DMS 273 treated with DMSO at 0.1 percent for 48 hours (cell line): Measurements from ENCODE around the gene DPF3.

Experiments
- DNase-seq: peaks from one replicate; lab custom pipeline; 2025; lab: John Stamatoyannopoulos, UW

DPF3 gene

DNA sequence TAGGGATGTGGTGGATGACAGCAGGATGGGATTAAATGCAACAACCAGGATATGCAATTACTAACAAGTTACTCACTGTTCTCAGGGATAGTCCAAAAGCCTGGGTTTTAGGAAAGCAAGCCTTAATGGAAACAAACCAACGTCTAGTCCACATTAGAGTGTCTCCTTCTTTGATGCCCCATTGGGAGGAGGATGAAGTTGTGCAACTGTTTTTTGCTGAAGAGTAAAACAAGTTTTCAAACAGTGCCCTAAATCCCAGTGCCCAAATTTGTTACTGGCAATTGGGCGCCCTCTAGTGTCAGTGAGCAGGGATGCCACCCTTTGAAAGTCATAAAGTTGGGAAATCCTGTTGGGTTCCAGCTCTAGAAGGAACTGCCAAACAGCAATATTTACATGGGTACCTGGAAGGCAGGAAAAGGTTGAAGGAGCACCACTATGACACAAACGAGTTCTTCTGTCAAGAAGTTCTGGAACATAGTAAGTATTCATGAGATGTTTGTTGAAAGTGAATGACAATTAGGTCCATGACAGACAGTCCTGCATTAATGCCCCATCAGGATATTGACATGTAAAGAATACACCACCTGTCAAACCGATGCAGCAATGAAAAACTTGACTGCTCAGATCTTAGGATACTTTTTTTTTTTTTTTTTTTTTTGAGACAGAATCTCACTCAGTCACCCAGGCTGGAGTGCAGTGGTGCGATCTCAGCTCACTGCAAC is 11.1 kb upstream of the DPF3 start:
- peak; percentile 30 for DNase-seq

DNA sequence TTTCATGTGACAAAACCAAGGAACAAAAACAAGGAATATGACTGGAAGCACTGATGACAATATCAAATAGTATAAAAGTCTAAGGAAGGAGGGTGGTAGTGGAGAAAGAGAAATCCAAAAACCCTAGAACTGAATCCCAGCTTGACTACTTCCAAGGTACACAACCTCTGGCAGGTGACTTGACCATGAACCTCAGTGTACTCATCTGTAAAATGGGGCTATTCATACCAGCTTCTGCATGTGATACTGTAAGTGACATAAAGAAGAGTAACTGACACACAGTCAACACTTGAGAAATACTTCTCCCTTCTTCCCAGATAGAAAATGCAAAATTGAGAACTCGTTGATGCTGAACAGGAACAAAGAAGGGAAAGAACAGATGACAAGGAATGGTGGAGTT is 10.3 kb upstream of the DPF3 start:
- no peak for DNase-seq

- no peak for DNase-seq
These were observed 9.8 kb upstream of the DPF3 start for GRCh38 chr14:72903716-72904115.

DNA sequence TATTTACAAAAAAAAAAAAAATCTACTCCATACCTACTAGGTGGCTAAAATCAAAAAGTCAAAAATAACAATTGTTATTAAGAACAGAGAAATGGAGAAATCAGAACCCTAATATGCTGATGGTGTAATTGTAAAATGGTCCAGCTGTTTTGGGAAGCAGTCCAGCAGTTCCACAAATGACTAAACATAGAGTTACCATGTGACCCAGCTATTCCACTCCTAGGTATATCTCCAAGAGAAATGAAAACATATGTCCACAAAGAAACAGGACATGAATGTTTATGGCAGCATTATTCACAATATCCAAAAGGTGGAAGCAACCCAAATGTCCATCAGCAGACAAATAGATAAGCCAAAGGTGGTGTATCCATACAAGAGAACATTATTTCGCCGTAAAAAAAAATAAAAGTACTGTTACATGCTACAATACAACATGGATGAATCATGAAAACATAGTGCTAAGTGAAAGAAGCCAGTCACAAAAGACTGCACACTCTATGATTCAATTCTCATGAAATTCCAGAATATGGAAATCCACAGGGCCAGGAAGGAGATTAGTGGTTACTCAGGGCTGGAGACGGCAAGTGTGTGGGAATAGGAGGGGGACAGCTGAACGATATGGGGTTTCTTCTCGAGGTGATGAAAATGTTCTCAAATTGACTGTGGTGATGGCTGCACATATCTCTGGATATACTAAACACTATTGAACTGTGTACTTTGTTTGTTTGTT is 9.1 kb upstream of the DPF3 start:
- no peak for DNase-seq

DNA sequence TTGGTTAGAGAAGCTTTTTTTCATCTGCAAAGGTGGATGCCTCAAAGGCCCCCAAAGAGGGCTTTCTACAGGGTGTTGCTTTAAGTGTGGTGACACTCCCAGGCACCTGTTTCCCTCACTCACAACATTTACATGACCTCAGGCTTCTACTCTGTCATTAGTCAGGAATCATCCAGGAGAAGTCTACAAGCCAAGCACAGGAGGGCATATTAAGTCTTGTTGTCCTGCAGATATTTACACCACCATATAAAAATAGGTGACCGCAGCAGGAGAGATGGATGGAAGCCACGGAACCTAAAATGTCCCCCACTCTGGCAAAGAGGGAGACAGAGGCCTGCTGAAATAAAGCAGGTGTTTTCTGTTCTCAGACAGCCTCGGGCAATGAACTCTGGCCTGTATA is 7.5 kb upstream of the DPF3 start:
- no peak for DNase-seq

DNA sequence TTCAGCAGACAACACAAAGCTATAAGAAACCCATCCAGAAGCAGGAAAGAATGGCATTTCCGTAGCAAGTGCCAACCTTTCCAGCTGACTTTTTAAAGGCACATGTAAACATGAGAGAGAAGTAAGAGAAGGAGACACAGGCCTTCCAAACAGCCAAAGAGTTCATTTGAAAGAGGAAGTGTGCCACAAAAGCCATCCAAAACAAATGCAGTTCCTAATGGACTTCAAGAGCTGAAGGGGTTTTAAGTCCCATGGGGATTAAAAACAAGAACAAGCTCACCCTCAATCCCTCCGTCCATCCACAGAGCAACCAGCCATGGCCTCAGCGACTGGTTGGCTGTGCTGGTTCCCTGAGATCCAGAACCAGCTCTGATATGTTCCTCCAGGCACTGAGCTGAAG is 4.5 kb upstream of the DPF3 start:
- DNase-seq: no peak

DNA sequence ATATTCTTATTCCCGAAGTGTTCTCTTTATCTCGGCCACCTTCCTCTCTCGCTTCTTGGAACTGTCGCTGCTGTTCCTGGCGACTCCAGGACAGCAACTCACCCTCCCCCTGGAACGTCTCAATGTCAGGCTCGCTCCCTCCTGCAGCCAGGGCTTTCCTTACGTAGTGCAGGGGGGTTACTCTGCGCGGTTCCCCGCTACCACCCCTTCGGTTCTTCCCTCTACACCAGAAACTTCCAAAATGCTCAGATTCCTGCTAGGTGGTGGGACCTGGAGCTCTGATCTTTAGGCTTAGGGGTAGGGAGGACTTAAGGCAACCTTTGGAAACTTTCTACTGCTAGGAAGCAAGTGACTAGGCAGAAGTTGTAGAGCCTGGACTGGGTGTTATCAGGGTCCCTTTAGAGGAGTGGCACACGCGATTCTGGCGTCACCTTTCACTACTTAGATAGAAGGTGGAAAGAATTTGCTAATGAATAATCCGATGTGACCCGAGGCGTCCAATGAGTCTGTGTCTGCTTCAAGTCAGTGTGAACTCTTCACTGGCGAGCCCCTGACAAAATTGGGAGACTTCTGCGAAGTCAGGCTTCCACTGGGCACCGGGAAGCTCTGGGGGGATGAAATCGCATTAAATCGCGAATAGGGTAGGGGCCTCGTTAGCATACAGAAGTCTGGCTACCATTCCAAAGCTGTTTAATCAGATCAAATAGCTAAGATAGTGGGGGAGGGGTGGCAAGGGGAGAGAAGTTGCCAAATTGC is 900 bp upstream of the DPF3 start:
- DNase-seq: no peak

DNA sequence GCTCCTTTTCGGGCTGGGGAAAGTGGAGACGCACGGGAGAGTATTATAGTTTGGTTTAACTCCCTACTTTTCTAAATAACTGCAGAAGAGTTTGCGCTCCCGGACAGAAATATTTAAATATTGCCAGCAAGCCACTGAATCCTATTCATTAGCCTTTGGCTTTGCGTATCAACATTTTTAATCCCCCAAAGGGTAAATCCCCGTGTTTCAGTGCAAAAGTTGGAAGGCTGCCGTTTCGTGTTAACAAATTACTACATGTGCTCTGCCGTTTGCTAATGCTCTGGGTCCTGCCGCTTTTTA is 372 bp upstream of the DPF3 start:
- DNase-seq: no peak

GRCh38 chr14:72892879-72893635 is 844 bp downstream of the DPF3 start:
- peak; percentile 16 for DNase-seq

DNA sequence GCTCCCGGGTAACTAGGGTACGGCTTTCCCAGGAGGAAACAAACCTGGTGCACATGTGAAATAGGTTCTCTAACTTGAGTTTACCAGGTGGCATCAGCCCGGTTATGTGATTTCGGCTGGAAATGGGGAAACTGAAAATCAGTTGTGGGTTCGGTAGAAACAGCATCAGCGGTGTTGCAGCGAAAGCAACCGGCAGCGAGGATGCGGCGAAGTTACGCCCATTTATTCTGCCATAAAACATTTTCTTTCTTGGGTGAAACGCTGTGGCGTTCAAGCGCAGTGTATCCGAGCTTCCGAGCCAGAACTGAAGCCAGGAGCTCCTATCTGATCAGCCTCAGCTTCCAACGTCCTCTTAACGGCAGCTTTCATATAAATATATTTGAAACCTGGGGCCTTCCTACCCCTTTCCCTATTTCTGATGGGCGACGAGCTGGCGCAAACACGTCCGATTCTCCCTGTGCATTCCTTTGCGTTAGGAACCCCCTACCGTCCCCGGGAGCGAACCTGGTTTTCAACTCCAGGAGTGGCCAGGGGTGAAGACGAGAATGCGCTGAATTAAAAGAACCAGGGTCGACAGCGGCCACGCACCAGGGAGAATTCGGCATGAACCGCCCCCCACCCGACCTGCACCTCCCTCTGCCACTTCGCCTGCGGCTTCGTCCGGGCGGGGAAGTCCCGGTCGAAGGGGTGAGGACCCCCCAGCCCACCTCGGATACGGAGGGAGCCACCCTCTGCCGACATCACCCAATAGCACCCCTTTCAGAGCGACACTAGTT is 1.6 kb downstream of the DPF3 start:
- no peak for DNase-seq

GRCh38 chr14:72891666-72892102 is 2.2 kb downstream of the DPF3 start:
- DNase-seq: no peak

GRCh38 chr14:72889366-72889765 is 4.5 kb downstream of the DPF3 start:
- peak; percentile 19 for DNase-seq

DNA sequence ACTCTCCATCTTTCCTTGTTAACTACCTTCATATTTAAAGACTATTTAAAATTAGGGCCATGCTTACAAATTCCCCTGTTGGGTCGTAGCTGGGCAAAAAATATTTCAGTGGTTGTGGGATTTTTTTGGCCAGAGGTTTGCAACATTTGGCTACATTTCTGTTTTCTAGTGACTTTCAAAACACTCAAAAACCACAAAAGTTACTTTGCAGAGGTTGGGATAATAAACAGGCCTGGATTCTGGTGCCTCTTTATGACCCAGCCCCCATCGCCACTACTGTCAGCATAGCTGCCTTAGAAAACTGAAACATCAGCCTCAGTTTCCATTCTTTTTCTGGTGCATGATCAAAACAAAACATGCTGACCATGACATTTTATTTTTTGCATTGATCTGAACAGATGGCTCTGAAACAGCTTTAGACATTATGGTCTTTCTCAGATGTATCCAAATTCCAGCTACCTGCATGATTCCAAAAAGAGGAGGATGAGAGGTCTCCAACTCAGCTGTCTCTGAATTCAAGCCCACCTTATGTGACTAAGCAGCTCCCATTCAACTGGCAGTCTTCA is 5.2 kb downstream of the DPF3 start:
- no peak for DNase-seq

DNA sequence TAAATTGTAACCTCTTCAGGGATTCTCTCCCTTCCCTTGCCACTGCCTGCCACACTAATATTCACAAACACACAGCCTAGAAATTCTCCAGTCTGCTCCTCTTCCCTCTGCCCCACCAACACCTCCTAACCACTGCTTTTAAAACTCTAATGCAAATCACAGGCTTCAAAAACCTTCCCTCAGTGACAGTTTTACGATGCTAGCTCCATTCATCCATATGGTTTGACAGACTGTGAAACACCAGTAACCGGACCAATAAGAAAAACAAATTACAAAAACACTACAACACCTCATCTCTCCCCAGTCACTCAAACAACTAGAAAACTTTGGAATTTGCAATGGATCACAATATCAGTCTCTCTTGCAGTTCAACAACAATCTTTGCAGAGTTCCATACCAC is 5.7 kb downstream of the DPF3 start:
- peak; percentile 72 for DNase-seq

- DNase-seq: no peak
These were observed 6.4 kb downstream of the DPF3 start for GRCh38 chr14:72887514-72887913.

DNA sequence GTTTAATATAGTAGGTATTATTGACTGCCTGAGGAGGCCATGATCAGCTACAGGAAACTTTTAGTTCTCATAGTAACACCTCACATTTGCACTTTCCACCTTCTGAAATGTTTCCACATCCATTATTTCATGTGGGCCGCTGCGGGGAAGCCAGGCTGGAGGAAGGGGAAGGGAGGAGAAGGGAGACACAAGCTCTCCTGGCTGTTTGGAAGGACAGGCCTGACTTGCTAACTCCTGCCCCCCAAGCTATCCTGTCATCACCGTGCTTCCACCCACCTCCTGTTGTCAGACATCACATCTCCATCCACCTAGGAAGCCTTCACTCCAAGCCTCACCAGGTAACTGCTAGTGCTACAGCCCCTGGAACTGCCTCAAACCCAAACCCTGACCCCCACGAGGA is 9.5 kb downstream of the DPF3 start:
- no peak for DNase-seq

- no peak for DNase-seq
These were observed 9.9 kb downstream of the DPF3 start for GRCh38 chr14:72883961-72884360.

DNA sequence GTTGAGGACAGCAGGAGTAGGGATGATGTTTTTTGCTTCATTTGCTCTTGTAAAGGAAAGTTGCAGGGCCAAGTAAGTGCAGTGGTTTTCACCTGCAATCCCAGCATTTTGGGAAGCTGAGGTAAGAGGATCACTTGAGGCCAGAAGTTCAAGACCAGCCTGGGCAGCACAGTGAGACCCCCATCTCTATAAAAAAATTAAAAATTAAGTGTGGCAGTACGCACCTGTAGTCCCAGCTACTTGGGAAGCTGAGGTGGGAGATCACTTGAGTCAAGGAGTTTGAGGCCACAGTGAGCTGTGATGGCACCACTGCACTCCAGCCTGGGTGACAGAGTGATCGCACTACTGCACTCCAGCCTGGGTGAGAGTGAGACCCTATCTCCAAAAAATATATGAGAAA is 10.8 kb downstream of the DPF3 start:
- no peak for DNase-seq

GRCh38 chr14:72882463-72882862 is 11.4 kb downstream of the DPF3 start:
- no peak for DNase-seq

DNA sequence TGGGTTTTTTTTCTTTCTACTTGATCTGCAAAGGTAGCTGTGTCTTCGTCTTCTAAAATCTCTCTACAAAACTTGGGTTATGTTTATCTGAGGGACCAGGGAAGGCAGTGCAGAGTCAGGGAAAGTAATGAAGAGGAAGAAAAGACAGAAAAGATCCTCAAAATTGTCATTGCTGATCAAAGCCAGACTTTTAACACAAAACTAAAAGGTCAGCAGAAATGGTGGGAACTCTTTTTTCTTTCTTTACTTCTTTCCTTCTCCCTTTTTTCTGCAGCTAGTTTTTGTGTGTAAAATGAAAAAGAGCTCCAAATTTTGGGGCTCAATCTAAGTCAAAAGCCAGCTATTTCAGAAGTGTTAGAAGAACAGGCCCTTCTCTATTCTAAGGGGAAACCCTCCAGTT is 11.9 kb downstream of the DPF3 start:
- no peak for DNase-seq

GRCh38 chr14:72881543-72881942 is 12.4 kb downstream of the DPF3 start:
- no peak for DNase-seq
